H1 (cell line): ENCODE data around the gene MROH2A.

Experiments used
- CEBPB ChIP-seq: IDR thresholded peaks from 2 replicates; pipeline ENCODE4 v1.6.1; 2012; ENCODE audit warnings: low read depth, low read length
- EGR1 ChIP-seq: IDR thresholded peaks from 2 replicates; pipeline ENCODE4 v1.6.1; 2011; ENCODE audit warnings: low read depth, low read length, borderline replicate concordance
- EZH2 ChIP-seq: fragments of 200-600 bp; sonication (generic); IDR thresholded peaks from 2 replicates; pipeline ENCODE4 v1.7.1; 2012; ENCODE audit warnings: low read depth, mild to moderate bottlenecking, moderate library complexity, low read length, inconsistent platforms; ENCODE audit not compliant: severe bottlenecking
- JUND ChIP-seq: IDR thresholded peaks from 2 replicates; pipeline ENCODE4 v1.6.1; 2011; ENCODE audit warnings: mild to moderate bottlenecking, improper control_type of control experiment, low read length
- RAD21 ChIP-seq, 2 experiments: IDR thresholded peaks in 1 of 2; conservative IDR thresholded peaks in 1 of 2; 2 replicates each; pipeline ENCODE4 v1.6.1; 2011; ENCODE audit warnings: low read depth in 2 of 2, low read length in 2 of 2, improper control_type of control experiment in 1 of 2, inconsistent platforms in 1 of 2, mild to moderate bottlenecking in 1 of 2, moderate library complexity in 1 of 2
- SIX5 ChIP-seq: IDR thresholded peaks from 2 replicates; pipeline ENCODE4 v1.6.1; 2011; ENCODE audit warnings: mild to moderate bottlenecking, low read depth, low read length
- SP1 ChIP-seq: IDR thresholded peaks from 2 replicates; pipeline ENCODE4 v1.6.1; 2011; ENCODE audit warnings: low read depth, low read length
- TF ChIP-seq, protein P1 (sequence below), 3 experiments: IDR thresholded peaks; 1 replicate in 2 of 3; 2 replicates in 1 of 3; pipeline versions ENCODE4 v1.5.1 to v1.6.1; 2011; ENCODE audit warnings: low read length in 3 of 3, mild to moderate bottlenecking in 3 of 3, inconsistent platforms in 2 of 3, low read depth in 1 of 3, moderate library complexity in 1 of 3; ENCODE audit not compliant: insufficient read depth in 1 of 3; ENCODE audit errors: control extremely low read depth in 1 of 3

DNA sequence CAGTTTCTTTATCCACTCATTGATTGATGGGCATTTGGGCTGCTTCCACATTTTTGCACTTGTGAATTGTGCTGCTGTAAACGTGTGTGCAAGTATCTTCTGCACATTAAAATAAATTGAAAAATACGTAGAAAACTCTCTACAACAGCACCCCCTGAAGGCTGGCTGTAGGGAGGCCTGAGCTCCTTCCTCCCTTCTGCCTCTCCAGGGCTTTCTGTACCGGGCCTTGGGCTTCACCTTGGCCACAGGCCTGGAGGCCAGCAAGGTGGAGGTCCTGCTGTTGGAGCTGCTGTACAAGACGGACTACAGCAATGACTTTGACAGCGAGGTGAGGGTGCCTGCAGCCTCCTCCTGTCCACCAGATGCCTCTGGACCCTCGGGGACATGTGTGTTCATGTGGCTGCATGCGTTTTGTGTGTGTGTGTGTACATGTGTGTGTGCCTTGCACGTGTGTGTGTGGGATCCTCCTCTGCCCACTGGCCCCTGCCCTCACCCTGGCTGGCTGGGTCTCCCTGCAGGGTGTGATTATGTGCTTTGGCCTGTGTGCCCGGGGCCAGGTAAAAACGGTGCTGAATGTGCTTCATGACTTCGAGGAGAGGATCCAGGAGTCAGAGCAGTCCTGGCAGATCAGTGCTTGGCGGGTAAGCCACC lies 29.2 kb downstream of the MROH2A start:
- TF ChIP-seq, protein P1, sequence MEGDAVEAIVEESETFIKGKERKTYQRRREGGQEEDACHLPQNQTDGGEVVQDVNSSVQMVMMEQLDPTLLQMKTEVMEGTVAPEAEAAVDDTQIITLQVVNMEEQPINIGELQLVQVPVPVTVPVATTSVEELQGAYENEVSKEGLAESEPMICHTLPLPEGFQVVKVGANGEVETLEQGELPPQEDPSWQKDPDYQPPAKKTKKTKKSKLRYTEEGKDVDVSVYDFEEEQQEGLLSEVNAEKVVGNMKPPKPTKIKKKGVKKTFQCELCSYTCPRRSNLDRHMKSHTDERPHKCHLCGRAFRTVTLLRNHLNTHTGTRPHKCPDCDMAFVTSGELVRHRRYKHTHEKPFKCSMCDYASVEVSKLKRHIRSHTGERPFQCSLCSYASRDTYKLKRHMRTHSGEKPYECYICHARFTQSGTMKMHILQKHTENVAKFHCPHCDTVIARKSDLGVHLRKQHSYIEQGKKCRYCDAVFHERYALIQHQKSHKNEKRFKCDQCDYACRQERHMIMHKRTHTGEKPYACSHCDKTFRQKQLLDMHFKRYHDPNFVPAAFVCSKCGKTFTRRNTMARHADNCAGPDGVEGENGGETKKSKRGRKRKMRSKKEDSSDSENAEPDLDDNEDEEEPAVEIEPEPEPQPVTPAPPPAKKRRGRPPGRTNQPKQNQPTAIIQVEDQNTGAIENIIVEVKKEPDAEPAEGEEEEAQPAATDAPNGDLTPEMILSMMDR (IDR thresholded peaks at IDR 0.05; ENCODE audit: control extremely low read depth in 1 of 3, insufficient read depth in 1 of 3, low read depth in 1 of 3, low read length in 3 of 3), result peak in 1 of 3 experiments; percentile 14; a peak in 2 of 4 replicates
- no peak for TF ChIP-seq SIX5
- TF ChIP-seq SP1, result no peak
- TF ChIP-seq CEBPB, result no peak
- no peak for TF ChIP-seq JUND
- no peak for TF ChIP-seq EGR1
- TF ChIP-seq RAD21 (IDR thresholded peaks at IDR 0.05 in 1 of 2, conservative IDR thresholded peaks at IDR 0.05 in 1 of 2; ENCODE audit: low read depth in 2 of 2, low read length in 2 of 2), result peak in 1 of 2 experiments; percentile 27; a peak in 2 of 4 replicates
- TF ChIP-seq EZH2, result no peak
